Activated naive CD4-positive, alpha-beta T cell (primary cell): ENCODE results near the gene ACTN2.
"Not testable (repeated sequence)": the region's sequence is repeated elsewhere in the genome, so short reads cannot be mapped to it uniquely, and the experiment has no call there.

Experiments used
- DNase-seq, 4 experiments: peaks; one replicate each; lab custom pipeline; 2025; lab: John Stamatoyannopoulos, UW

The ACTN2 gene

DNA sequence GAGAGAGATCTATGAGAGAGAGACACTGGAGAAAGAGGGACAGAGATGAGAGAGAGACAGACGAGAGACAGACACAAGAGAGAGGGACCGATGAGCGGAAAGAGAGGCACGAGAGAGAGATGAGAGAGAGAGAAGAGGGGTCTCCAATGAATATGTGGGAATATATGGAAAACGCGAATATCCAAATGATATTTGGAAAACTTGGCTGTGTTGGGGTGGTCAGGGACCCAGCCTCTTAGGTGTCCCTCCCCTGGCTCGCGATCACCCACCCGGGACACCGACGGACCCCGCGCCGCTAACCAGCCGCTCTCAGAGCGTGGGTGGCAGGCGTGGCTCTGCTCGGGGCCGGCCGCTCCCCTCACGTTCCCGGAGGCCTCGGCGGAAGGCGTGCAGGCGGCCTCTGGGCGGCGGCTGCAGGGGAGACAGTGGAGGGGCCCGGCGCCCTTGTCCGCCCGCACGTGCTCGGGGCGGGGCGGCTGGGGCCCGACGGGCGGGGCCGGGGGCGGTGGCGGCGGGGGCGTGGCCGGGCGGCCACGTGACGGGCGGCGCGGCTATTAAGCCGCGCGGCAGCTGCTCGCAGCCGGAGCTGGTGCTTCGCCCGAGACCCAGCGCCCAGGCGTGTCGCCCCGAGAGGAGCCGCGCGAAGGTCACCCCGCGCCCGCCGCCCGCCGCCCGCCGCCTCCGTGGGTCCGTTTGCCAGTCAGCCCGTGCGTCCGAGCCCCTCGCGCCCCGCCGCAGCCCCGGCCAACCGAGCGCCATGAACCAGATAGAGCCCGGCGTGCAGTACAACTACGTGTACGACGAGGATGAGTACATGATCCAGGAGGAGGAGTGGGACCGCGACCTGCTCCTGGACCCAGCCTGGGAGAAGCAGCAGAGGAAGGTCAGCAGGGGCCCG, at the start of gene ACTN2:
Gene ACTN2, plus strand, starts transcription at position 583 of the 898 bp plus-strand sequence. Its CDS starts 175 bp downstream, at position 758.
- peak in 2 of 4 experiments; percentile 2 to 37 for DNase-seq

DNA sequence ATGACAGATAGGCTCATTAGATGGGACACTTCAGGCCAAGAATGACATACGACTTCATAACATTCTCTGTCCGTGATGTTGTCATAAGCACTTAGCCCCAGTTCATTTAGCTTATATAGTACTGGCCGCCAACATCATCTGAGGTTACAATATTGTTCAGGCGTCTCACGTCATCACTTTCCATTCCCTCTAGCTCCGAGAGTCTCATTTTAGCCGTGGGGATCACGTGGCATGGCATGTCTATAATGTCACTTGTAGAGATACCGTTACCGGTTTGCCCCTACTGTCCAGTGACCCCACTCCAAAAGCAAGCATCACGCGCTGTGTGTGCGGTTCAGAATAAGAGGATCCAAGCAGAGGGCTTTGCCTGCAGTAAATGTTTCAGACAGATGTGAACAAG, 47.4 kb upstream of the ACTN2 start:
- no peak for DNase-seq

DNA sequence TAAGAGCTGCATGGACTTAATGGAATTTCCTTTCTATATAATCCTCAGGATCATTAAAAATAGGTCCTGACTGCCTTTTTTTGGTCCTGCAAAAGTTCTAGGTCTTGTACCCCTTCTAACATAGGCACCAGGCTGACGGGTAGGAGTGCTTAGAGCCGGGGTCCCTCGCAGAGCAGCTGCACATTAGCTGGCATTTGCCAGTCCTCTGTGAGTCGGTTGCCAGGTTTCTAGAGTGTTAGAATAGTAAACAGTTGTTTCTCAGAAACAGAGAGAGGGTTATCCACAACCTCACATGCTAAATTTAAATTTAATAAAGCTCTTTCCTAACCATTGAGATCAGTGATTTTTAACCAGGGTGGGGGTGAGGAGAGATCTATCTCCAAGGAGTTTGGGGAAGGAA, 46.6 kb upstream of the ACTN2 start:
- no peak for DNase-seq

DNA sequence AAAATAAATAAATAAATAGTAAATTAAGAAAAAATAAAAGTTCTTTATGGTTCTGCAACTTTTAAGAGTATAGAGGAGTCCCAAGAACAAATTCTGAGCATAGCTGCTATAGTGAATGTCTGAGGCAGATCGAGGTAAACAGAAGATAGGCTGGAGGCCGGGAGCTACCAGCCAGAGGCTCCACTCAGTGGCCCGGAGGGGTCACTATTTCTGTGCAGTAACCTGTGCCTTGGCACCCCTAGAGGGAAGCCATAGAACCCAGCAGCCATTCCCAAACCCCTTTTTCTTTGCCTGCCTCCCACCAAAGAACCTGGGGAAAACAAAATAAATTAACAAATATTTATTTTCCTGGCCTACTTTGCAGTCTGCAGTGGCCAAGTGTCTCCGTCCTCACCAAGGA, 43.5 kb upstream of the ACTN2 start:
- no peak for DNase-seq

DNA sequence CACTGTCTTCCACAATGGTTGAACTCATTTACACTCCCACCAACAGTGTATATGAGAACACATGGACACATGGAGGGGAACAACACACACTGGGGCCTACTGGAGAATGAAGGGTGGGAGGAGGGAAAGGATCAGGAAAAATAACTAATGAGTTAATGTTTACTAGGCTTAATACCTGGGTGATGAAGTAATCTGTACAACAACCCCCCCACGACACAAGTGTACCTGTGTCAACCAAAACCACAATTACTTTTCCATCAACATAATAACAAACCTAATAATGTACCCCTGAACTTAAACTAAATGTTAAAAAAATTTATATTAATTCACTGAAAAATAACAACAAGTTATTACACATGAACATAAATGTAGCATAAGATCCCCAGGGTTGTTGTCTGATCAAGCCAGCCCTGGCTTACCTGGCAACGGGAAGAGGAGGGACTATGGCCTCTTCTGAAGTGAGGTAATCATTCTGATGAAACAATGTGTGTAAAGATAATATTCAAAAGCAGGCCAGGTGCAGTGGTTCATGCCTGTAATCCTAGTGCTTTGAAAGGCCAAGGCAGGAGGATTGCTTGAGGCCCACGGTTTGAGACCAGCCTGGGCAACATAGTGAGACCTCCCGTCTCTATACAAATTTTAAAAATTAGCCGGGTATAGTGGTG, 41.2 kb upstream of the ACTN2 start:
- no peak for DNase-seq

DNA sequence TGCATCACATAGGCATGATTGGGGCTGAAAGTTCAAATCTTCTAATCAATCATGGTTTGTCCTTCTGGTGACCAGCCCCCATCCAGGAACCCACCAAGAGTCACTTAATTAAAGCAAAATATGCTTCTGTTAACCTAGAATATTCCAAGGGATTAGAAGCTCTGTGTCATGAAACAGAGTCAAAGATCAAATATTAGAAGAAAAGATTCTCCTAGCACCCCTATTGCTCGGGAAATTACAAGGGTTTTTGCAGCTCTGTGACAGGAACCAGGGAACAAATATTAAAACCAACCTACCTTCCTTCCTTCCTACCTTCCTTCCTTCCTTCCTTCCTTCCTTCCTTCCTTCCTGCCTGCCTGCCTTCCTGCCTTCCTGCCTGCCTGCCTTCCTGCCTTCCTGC, 31.8 kb upstream of the ACTN2 start:
- DNase-seq: no peak

DNA sequence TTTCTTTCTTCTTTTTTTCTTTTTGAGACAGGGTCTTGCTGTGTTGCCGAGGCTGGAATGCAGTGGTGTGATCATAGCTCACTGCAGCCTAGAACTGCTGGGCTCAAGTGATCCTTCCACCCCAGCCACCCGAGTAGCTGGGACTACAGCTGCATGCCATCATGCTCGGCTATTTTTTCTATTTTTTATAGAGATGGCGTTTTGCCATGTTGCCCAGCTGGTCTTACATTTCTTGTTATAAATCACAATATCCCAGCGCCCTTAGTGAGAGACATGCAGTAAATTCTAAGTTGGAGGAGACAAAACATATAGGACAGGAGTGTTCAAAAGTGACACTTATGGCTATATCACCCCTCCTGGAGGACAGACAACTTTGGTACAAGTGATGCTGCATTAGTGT, 31.3 kb upstream of the ACTN2 start:
- DNase-seq: no peak

DNA sequence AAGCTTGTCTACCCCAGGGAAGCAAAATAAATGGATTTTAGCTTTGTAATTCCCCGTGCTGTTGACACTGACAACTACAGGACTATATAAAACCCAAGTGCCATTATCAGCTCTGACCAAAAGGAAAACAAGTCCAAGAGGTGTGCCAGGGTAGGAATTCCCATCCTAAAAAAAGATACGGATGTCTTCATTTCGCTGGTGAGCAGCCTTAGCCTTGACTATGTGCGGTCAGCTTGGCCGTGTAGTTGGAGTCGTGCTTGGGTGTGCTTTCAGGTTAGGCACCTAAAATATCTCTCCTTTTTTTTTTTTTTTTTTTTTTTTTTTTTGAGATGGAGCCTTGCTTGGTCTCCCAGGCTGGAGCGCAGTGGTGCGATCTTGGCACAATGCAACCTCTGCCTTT, 28.9 kb upstream of the ACTN2 start:
- DNase-seq: no peak

DNA sequence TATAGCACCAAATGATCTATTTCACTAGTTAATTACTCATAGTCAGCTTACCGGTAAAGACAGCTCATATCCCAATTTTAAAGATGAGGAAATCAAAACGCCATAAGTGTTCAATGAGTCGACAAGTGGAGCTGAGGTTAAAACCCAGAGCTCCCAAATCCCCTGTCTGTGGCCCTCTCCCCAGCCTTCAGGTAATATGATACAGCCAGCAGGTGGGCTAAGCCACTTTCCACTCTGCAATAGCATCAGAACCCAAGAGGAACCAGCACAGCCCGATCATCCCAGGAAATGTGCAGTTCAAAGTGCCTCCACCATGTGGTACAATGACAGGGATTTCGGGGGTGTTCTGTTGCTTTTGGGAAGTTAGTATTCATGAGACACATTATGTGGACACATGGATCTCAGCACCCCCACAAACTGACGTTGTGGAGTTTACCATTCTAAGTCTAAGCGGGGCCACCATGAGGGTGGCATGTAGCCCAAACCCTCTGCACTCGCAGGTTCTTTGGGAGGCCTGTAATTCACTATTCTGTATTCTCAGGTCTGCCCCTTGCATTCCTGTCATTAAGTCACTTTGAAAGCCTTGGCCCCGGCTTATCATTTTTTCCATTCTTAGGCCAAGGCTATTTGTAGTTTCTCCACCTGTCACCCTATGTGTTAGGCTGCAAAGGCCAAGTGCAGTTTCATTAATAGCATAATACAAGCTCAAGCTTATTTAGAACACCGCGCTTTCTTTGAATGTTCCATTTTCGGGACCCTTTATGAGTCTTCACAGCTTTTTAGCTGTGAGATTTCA, 26.3 kb upstream of the ACTN2 start:
- no peak for DNase-seq

DNA sequence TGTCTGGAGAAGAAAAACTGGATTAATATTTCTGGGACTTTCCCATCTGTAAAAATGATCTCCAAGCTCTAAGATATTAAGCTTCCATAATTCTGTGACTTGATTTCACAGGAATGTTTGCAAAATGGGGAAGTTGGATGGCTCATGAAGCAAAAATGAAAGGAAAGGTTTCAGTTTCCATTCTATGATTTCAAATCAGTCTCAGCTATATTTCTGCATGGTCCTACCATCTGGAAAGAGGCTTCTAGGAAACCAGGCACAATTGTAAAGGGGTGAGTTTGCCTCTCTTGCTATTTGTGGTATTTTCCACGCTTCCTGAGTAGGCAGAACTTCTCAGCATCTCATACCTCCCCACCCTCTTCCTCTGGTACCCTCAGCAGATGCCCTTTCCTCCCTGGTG, 22.4 kb upstream of the ACTN2 start:
- DNase-seq: no peak

DNA sequence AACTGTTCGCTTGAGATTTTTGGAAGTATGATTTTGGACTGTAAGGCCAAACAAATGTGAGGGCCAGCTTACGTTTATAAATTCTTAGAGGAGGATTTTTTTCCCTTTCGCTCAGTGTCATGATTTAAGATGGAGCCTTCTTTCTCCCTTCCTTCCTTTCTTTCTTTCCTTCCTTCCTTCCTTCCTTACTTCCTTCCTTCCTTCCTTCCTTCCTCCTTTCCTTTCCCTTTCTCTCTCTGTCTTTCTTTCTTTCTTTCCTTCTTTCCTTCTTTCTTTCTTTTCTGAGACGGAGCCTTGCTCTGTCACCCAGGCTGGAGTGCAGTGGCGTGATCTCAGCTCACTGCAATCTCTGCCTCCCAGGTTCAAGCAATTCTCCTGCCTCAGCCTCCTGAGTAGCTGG, 17.4 kb upstream of the ACTN2 start:
- DNase-seq: not testable (repeated sequence)

DNA sequence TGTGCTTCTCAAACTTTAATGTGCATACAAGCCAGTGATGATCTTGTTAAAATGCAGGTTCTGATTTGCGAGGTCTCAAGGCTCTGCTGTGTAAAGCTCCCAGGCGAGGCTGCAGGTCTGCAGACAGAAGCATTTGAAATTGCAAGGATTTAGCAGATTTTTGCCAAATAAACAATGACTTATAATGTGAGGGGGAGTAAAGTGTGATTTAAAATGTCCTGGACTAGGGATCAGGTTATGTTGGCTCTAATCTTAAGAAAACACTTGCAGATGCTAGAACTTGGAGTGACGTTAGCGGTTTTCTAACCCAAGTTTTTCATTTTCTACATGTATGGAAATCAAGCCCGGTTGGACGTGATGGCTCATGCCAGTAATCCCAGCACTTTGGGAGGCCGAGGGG, 16.2 kb upstream of the ACTN2 start:
- no peak for DNase-seq

DNA sequence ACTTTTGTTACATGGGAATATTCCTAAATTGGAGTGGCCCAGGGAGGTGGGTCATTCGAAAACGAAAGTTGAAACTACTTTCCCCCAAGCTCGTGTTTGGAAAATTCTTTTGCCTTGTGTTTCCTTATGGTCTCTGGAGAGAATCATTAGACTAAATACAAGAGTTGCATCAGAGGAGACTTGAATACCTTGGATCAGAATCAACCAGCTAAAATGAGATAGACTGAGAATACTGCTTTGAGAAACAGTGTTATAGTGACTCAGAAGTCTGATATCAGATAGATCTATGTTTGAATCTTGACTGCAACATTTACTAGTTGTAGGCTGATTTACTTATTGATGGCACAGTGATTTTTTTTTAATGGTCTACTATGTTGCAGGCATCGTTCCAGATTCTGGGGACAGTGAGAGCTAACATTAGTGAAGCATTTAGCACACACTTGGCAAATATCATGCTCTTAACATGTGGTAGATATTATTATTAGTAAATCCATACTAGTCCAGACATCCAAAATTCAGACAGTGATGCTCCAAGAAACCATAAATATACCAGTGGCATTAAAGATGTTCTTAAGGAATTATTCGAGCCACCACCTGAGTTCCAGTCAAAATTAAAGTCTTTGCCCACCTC, 12.9 kb upstream of the ACTN2 start:
- no peak for DNase-seq

DNA sequence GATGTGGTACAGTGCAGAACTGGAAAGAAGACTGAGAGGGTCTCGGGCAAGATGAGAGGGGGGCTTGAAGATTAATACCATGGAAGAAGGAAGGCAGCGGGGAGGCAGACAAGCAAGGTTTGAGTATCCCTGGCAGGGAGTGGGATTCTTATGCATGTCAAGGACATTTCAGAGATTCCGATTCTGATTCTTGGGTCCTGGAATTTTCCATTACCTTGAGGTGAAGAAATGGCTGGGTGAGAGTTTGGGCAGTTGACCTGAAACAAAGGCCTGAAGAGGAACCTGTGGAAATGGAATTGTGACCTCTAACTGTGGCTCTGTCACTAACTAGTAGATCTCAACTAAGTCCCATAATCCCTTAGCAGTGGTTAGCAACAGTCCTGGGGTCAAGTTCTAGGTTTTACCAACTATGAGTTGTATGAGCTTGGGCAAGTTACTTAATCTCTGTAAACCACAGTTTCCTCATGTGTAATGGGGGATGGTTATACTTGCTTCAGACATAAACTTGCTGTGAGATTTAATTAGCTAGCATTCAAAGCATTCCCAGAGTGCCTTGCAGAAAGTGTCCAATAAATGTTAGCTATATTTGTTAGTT, 8.6 kb upstream of the ACTN2 start:
- no peak for DNase-seq

DNA sequence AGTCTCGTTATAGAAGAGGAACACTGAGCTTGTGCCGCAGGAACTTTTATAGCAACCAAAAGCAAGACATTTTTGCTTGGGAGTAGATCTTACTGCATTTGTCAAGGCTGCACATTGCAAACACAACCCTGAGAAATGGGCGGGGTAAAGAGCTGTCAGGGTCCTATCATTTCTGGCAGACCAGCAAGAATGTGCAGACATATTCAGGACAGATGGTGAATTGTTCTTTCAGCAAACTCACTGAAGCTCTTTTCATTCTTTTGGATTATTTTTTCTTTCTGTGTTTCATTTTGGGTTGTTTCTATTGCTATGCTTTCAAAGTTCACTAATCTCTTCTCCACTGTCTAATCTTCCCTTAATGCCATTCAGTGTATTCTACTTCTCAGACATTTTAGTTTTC, 5.1 kb upstream of the ACTN2 start:
- no peak for DNase-seq

DNA sequence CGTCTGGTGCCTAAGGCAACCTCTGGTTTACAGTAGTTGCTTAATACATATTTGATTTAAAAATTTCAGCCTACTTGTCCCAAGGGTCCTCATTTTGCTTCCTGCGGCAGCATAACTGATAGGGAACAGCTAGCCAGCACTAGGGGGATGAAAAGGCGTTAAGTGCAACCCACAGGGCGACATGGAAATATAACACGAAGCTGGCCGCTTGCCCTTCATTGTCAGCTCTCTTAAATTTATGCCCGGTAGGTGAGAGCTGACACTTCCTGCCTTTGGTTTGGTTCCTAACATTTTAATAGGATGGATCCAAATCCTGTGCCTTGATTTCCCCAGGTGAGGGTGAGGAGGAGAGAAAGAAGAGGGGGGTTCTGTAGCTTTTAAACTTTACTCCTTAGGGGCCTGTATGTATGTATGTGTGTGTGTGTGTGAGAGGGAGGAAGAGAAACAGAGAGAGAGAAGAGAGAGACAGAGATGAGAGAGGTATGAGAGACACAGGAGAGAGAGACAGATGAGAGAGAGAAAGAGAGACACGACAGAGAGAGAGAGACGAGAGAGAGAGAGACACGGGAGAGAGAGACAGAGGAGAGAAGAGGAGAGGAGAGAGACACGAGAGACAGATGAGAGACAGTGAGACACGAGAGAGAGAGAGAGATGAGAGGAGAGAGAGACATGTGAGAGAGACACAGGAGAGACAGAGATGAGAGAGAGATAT, 938 bp upstream of the ACTN2 start:
- DNase-seq: no peak

DNA sequence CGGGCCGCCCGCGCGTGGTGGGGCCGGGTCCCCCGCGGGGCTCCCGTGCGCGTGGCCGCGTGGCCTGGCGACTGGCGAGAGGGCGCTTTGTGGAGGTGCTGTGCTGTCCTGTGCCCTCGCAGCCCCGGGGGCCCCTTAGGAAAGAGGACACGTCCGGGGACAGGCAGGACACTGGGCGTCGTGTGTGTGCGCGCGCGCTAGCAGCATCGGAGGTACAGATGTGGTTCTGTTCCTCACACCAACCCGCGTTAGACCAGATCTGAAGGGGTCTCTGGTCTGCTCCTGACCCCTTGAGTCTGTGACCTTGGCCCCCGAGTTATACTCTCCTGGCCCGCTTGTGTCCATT, 489 bp downstream of the ACTN2 start:
- no peak for DNase-seq

DNA sequence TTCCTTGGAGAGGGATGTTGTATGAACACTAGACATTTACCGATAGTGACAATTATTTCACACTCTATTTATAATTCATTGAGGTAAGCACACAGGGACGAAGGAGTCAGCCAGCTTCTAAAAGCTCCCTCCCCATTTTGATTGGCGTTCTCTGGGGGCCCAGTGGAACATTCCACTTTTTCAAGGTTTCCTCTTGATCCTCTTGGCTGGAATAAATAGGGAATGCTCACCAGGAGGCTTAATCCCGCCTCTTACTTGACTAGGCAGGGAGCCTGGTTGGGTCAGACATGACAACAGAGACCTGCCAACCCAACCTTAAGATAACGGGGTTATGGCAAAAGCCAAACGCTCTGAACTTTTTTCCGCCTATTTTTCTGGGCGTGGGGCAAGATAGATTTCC, 974 bp downstream of the ACTN2 start:
- no peak for DNase-seq

DNA sequence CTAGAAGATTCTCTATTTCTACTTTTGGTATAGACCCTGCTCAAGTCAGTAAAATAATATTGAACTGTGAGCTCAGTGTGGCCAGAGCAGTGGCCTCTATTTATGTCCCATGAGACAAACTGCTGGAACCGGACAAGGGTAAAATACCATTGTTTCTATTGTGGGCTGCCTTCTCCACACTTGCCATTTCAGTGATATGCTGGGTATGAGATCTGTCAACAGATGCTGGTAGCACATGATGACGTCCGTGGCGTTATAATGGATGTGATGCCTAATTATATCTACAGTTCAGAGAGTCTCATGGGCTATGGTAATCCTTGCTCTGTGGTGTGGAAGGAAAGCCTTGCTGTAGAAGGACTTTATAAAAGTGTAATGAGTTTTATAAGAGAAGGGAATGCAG, 2.4 kb downstream of the ACTN2 start:
- no peak for DNase-seq

DNA sequence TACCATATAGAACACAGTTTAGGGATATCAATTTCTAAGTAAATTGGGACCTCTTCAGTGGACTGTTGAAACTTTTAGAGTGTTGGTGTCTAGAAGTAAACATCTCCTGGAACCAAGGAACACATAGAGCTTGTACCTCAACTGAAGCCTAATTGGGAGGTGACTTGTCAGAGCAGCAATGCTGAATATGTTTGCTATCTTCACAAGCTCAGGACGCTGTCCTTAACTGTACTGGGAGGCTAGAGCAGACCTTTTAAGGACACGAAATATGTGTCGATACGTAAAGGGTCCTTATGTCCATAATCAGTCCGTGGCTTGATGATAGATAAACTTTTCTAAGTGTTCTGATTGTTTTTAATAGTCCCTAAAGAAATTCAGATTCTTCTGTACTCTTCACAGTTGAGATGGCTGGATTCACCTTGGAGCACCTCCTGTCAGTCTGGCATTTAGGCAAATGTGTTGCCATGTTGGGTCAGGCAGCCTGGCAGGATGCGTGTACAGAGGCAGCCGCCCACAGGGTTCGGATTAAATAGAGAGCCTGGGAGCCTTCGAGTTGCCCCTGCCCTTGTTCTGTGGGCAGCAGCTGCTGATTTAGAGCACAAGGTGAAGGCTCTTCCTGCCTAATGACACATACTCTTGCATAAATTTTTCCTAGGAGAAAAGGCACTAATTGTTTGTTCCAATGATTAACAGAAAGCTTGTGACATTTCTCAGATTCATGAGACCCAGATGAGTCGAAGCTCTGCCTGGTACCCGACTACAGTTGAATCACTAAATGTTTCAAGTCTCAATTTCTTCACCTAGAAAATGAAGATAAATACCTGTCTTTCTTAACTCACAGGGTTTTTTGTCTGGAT, 3.6 kb downstream of the ACTN2 start:
- no peak for DNase-seq
